ENCODE results near the gene GMIP. TPM values are rescaled to one million over a fixed set of nuclear protein-coding genes. Genes with fewer than 3 reads are reported as not detected.

Gene GMIP
- total RNA-seq, 1 experiment from 2014 or later, result 12.7 TPM

DNA sequence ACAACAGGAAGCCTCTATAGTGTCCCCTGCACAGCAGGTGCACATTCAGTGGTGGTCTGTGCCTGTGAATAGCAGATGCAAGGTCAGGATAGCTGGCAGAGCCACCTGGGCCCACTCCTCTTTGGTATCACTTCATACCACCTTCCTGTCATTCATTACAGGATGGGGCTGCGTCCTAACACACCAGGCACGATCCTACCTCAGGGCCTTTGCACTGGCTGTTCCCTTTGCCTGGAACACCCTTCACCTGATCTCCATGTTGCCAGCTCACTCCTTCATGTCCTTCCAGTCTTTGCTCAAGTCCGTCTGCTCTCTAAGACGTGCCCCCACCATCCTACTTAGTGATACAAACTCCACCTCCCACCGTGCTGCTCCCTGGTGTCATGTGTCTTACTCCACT is 10.8 kb downstream of the GMIP start:
- Mint-ChIP-seq H3K27ac (no peak overlapping the region; a peak in 1 of 7 replicates), H3K36me3 (ENCODE audit: insufficient read depth in 1 of 3, low read depth in 3 of 3) (peaks cover 9 to 39% (median 28%) of the 10 kb centered on the region in 3 experiments; a peak in 6 of 7 replicates), H3K9me3 (no peaks in the 10 kb centered on the region), H3K4me1 (peaks cover 2 to 6% of the 10 kb centered on the region in 2 experiments), H3K4me3 (no peak overlapping the region), H3K27me3 (ENCODE audit: low read depth) (peaks cover under 1% of the 10 kb centered on the region; the same call in 1 of the 2 replicates)
- Histone ChIP-seq H3K4me1 (ENCODE audit: insufficient read depth, low read length) (no peaks in the 10 kb centered on the region), H4K91ac (ENCODE audit: insufficient read length, low read depth, low read length) (no peak overlapping the region), H2BK20ac (ENCODE audit: low read depth, low read length, poor library complexity, severe bottlenecking) (no peak overlapping the region), H4K8ac (replicated peaks; ENCODE audit: insufficient read length, low read depth, low read length) (no peak overlapping the region), H3T11ph (ENCODE audit: low read length) (no peak overlapping the region), H4K5ac (ENCODE audit: insufficient read length, low read depth, low read length) (no peak overlapping the region), H3K18ac (ENCODE audit: insufficient read length, low read depth, low read length) (no peak overlapping the region), H2AK5ac (ENCODE audit: insufficient read length, low read length) (no peak overlapping the region), H3K79me2 (ENCODE audit: insufficient read depth, low read length) (no peaks in the 10 kb centered on the region), H3K14ac (ENCODE audit: insufficient read depth, low read length) (no peak overlapping the region), H3K79me1 (ENCODE audit: insufficient read depth, low read depth, low read length, poor library complexity, severe bottlenecking) (no peaks in the 10 kb centered on the region), H3K9me3 (ENCODE audit: control insufficient read depth, low read depth, low read length) (no peaks in the 10 kb centered on the region), H3K4me2 (ENCODE audit: insufficient read depth, insufficient read length, low read length) (no peak overlapping the region), H3K9ac (ENCODE audit: extremely low read depth, insufficient read length, low read length) (no peak overlapping the region), H2BK120ac (ENCODE audit: low read depth, low read length, poor library complexity, severe bottlenecking) (no peak overlapping the region), H3K23ac (ENCODE audit: insufficient read length, low read depth, low read length) (no peak overlapping the region), H3K27ac (ENCODE audit: insufficient read length, low read depth, low read length) (no peak overlapping the region), H4K20me1 (ENCODE audit: control insufficient read depth, insufficient read depth, insufficient read length) (no peaks in the 10 kb centered on the region), H3K56ac (ENCODE audit: insufficient read length, low read depth, low read length) (no peak overlapping the region), H2BK12ac (ENCODE audit: insufficient read length, low read depth, low read length) (no peak overlapping the region), H2BK15ac (ENCODE audit: low read depth, low read length) (no peak overlapping the region), H3K4ac (ENCODE audit: low read depth, low read length) (no peak overlapping the region), H3K23me2 (ENCODE audit: insufficient read length, low read depth, low read length, poor library complexity, severe bottlenecking) (peaks cover 3% of the 10 kb centered on the region), H2BK5ac (ENCODE audit: insufficient read length, low read length) (no peak overlapping the region), H2AFZ (ENCODE audit: low read length) (no peak overlapping the region), H3K27me3 (ENCODE audit: insufficient read depth, low read length) (no peaks in the 10 kb centered on the region)
- TF ChIP-seq, protein P1, sequence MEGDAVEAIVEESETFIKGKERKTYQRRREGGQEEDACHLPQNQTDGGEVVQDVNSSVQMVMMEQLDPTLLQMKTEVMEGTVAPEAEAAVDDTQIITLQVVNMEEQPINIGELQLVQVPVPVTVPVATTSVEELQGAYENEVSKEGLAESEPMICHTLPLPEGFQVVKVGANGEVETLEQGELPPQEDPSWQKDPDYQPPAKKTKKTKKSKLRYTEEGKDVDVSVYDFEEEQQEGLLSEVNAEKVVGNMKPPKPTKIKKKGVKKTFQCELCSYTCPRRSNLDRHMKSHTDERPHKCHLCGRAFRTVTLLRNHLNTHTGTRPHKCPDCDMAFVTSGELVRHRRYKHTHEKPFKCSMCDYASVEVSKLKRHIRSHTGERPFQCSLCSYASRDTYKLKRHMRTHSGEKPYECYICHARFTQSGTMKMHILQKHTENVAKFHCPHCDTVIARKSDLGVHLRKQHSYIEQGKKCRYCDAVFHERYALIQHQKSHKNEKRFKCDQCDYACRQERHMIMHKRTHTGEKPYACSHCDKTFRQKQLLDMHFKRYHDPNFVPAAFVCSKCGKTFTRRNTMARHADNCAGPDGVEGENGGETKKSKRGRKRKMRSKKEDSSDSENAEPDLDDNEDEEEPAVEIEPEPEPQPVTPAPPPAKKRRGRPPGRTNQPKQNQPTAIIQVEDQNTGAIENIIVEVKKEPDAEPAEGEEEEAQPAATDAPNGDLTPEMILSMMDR (conservative IDR thresholded peaks at IDR 0.05), result no peak
- no peak for DNase-seq
- WGBS (ENCODE audit: extremely low coverage, insufficient read length, low lambda C conversion rate), result no CpG with 5 or more reads among the region's 5 CpGs

Data from H9 (cell line).